Measurements from ENCODE around the gene C1QTNF9. TPM values are rescaled to one million over a fixed set of nuclear protein-coding genes. Genes with fewer than 3 reads are reported as not detected.

The C1QTNF9 gene
- total and polyA plus RNA-seq, 7 experiments from 2014 or later = 0.19 TPM; not detected in 6

DNA sequence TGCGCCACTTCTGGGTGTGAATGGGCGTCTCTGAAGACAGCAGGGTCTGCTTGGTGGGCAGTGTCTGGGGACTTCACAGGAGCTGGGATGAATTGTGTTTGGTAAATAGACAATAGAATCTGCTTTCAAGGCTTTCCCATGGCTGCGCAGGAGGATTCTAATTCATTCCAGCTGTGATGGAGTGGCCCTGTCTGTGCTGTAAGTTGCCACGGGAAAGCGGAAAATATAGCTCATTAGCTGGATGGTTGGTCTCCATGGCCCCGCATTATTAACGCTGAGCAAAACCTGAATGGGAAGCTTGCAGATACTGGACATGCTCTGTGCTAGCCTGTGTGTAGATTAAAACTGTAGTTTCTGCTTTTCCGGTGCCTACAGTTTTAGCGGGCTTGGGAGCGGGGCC is 15.6 kb upstream of the C1QTNF9 start:
- Histone ChIP-seq H3K36me3 (ENCODE audit: control insufficient read depth in 2 of 3, insufficient read depth in 3 of 3, low read length in 3 of 3) (peaks cover 67 to 98% (median 85%) of the 10 kb centered on the region in 3 experiments), H3K4me1 (ENCODE audit: control insufficient read depth in 2 of 2, insufficient read depth in 2 of 2, low read length in 2 of 2) (no peaks in the 10 kb centered on the region), H3K27ac (ENCODE audit: low read depth, low read length) (no peak overlapping the region), H3K4me3 (ENCODE audit: low read length) (no peak overlapping the region), H3K9me3 (ENCODE audit: control insufficient read depth in 2 of 3, low read length in 3 of 3) (no peaks in the 10 kb centered on the region), H3K27me3 (ENCODE audit: control insufficient read depth in 2 of 2, insufficient read depth in 2 of 2, low read length in 2 of 2) (no peaks in the 10 kb centered on the region)
- ATAC-seq = no peak
- intact Hi-C loops (cut with micrococcal nuclease) = no loop called here
- Mint-ChIP-seq H3K36me3 (peaks cover 28 to 86% (median 55%) of the 10 kb centered on the region in 5 donors), H3K27ac (peak overlapping the region in 2 of 9 donors; percentile 66 to 88), H3K4me3 (no peak overlapping the region), H3K4me1 (peaks cover 0 to 6% (median 0%) of the 10 kb centered on the region in 7 donors), H3K9me3 (no peaks in the 10 kb centered on the region), H3K27me3 (no peaks in the 10 kb centered on the region)
- ChIA-PET POLR2A (interaction anchor here (1.7 kb wide), 1 partner anchor 42 kb away, joined by 4 read pairs; no protein-coding TSS in a partner anchor), CTCF (interaction anchor here (1.4 kb wide), 1 partner anchor 43 kb away, joined by 3 read pairs; no protein-coding TSS in a partner anchor)
- no peak for DNase-seq

DNA sequence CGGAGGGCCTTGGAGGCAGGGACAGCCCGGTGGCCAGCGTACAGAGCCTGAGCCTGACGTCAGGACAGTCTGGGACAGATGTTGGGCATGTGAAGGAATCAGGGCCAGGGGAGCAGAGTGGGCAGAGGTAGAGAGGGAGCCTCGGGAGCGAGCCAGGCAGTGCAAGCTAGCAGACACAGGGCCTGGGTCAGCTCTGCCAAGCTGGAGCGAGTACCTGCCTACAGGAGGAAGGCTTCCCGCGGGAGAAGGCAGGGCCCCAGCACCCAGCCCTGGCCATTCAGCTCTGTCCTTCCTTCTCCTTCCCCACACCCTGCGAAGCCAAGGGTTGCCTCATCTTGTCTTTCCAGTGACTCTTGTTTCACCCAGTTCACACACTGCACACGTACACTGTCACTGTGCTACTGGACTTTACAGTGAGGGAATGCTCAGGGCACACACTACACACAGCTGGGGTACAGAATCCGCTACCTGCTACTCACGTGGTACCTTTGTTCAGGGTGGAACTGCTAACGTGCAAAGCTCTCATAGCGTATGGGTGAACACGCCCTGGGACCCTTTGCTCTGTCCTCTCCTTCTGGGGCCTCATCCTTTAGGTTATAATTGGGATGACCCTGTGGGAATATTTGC is 9.8 kb upstream of the C1QTNF9 start:
- peaks cover 18 to 87% (median 57%) of the 10 kb centered on the region in 5 donors for H3K36me3 Mint-ChIP-seq
- intact Hi-C loops (cut with micrococcal nuclease) = loop anchor here in 1 of 2 donors (10.0 kb wide), 1 partner anchor 255 kb away; no protein-coding TSS in a partner anchor
- Histone ChIP-seq H3K4me3 (ENCODE audit: low read length) (no peak overlapping the region), H3K27me3 (ENCODE audit: control insufficient read depth in 2 of 2, insufficient read depth in 2 of 2, low read length in 2 of 2) (no peaks in the 10 kb centered on the region), H3K4me1 (ENCODE audit: control insufficient read depth in 2 of 2, insufficient read depth in 2 of 2, low read length in 2 of 2) (no peaks in the 10 kb centered on the region), H3K27ac (ENCODE audit: low read depth, low read length) (no peak overlapping the region), H3K36me3 (ENCODE audit: control insufficient read depth in 2 of 3, insufficient read depth in 3 of 3, low read length in 3 of 3) (peaks cover 56 to 100% (median 66%) of the 10 kb centered on the region in 3 experiments), H3K9me3 (ENCODE audit: control insufficient read depth in 2 of 3, low read length in 3 of 3) (no peaks in the 10 kb centered on the region)
- ChIA-PET CTCF (no interaction called here), POLR2A (no interaction called here)
- peak overlapping the region in 7 of 9 donors; percentile 15 to 78 (median 55) for H3K27ac Mint-ChIP-seq
- peak; percentile 17 for ATAC-seq
- H3K27me3 Mint-ChIP-seq = no peaks in the 10 kb centered on the region
- DNase-seq = no peak
- no peak overlapping the region for H3K4me3 Mint-ChIP-seq
- H3K4me1 Mint-ChIP-seq = peaks cover 0 to 11% (median 0%) of the 10 kb centered on the region in 7 donors
- H3K9me3 Mint-ChIP-seq = peaks cover 0 to 4% (median 0%) of the 10 kb centered on the region in 11 donors

DNA sequence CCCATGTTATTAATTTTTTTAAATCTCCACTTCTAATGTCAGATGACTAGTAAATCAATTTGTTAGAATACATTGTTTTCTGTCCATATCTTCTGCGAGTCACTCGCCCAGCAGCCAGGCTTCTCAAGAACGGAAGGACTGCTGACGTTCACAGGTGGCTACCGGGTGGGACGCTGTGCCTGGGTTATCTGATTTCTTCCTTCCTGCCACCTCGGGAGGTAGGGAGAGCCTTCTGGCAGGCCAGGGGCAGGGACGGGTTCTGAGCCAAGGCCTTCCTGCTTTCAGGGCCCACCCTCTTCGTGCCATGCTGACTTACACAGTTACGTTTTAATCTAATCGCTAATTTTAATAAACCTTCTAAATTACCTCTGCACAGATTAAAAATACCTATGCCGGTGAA is 7.9 kb upstream of the C1QTNF9 start:
- intact Hi-C loops (cut with micrococcal nuclease) = loop anchor here in 1 of 2 donors (10.0 kb wide), 1 partner anchor 253 kb away; no protein-coding TSS in a partner anchor
- H3K36me3 ChIP-seq (ENCODE audit: control insufficient read depth in 2 of 3, insufficient read depth in 3 of 3, low read length in 3 of 3) = peaks cover 43 to 100% (median 53%) of the 10 kb centered on the region in 3 experiments

DNA sequence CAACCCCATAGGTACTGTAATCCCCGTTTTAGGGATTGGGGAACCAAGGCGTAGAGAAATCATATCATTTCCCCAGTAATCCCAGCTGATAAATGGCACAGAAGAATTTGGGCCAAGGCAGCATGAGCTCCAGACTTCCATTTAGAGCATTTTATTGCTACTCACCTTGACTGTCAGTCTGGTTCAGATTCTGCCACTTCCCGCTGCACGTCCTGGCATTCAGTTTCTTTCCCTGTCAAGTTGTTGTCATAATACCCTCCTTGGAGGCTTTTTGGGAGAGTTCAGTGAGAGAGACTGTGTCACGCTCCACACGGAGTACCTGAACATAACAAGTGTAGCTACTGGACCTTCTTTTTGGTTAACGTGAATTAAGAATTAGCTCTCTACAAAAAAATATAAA is 7.5 kb upstream of the C1QTNF9 start:
- DNase-seq (no peak), ATAC-seq (no peak)
- ChIA-PET CTCF (no interaction called here), POLR2A (no interaction called here)
- H3K4me3 ChIP-seq (ENCODE audit: low read length) = no peak overlapping the region
- no peaks in the 10 kb centered on the region for H3K27me3 Mint-ChIP-seq
- H3K4me1 ChIP-seq (ENCODE audit: control insufficient read depth in 2 of 2, insufficient read depth in 2 of 2, low read length in 2 of 2) = no peaks in the 10 kb centered on the region
- no peak overlapping the region for H3K4me3 Mint-ChIP-seq
- H3K27ac ChIP-seq (ENCODE audit: low read depth, low read length) = no peak overlapping the region
- H3K36me3 Mint-ChIP-seq = peaks cover 16 to 79% (median 49%) of the 10 kb centered on the region in 5 donors
- peaks cover 0 to 4% (median 0%) of the 10 kb centered on the region in 11 donors for H3K9me3 Mint-ChIP-seq
- H3K9me3 ChIP-seq (ENCODE audit: control insufficient read depth in 2 of 3, low read length in 3 of 3) = no peaks in the 10 kb centered on the region
- peak overlapping the region in 1 of 9 donors; percentile 66 for H3K27ac Mint-ChIP-seq
- intact Hi-C loops (cut with micrococcal nuclease) = loop anchor here in 1 of 2 donors (10.0 kb wide), 1 partner anchor 253 kb away; no protein-coding TSS in a partner anchor
- peaks cover 0 to 17% (median 0%) of the 10 kb centered on the region in 7 donors for H3K4me1 Mint-ChIP-seq
- H3K27me3 ChIP-seq (ENCODE audit: control insufficient read depth in 2 of 2, insufficient read depth in 2 of 2, low read length in 2 of 2) = no peaks in the 10 kb centered on the region
- peaks cover 38 to 95% (median 48%) of the 10 kb centered on the region in 3 experiments for H3K36me3 ChIP-seq (ENCODE audit: control insufficient read depth in 2 of 3, insufficient read depth in 3 of 3, low read length in 3 of 3)

More for the DNA sequence above, 7.9 kb upstream of the C1QTNF9 start:
- POLR2A ChIA-PET = no interaction called here
- peaks cover 0 to 4% (median 0%) of the 10 kb centered on the region in 11 donors for H3K9me3 Mint-ChIP-seq
- Histone ChIP-seq H3K4me3 (ENCODE audit: low read length) (no peak overlapping the region), H3K4me1 (ENCODE audit: control insufficient read depth in 2 of 2, insufficient read depth in 2 of 2, low read length in 2 of 2) (no peaks in the 10 kb centered on the region), H3K27me3 (ENCODE audit: control insufficient read depth in 2 of 2, insufficient read depth in 2 of 2, low read length in 2 of 2) (no peaks in the 10 kb centered on the region), H3K27ac (ENCODE audit: low read depth, low read length) (no peak overlapping the region), H3K9me3 (ENCODE audit: control insufficient read depth in 2 of 3, low read length in 3 of 3) (no peaks in the 10 kb centered on the region)
- H3K4me3 Mint-ChIP-seq = no peak overlapping the region
- DNase-seq = no peak
- no peaks in the 10 kb centered on the region for H3K27me3 Mint-ChIP-seq
- peaks cover 0 to 17% (median 0%) of the 10 kb centered on the region in 7 donors for H3K4me1 Mint-ChIP-seq
- peak overlapping the region in 2 of 9 donors; percentile 58 to 66 for H3K27ac Mint-ChIP-seq
- CTCF ChIA-PET = no interaction called here
- ATAC-seq = no peak
- H3K36me3 Mint-ChIP-seq = peaks cover 16 to 84% (median 52%) of the 10 kb centered on the region in 5 donors

DNA sequence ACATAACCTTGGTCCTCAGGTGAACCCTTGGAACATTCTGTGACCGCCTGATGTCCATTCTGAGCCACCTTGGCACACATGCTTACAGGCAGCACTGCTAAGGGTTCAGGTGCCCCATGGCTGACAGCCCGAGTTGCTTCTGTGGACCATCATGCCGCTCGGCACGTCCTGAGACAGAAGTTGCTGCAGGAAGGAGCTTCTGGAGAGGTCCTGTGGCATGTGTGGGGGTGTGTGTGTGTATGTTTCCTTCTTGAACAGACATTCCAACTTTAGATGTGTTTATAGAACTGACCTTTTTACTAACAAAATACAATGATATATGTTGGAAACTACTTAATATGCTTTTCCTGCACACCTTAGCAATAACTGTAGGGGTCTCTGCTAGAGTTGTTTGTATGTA is 4.8 kb upstream of the C1QTNF9 start:
- no peaks in the 10 kb centered on the region for H3K27me3 ChIP-seq (ENCODE audit: control insufficient read depth in 2 of 2, insufficient read depth in 2 of 2, low read length in 2 of 2)
- Mint-ChIP-seq H3K4me1 (peaks cover 0 to 5% (median 0%) of the 10 kb centered on the region in 7 donors), H3K27me3 (no peaks in the 10 kb centered on the region), H3K27ac (peak overlapping the region in 2 of 9 donors; percentile 23 to 46), H3K9me3 (peaks cover 0 to 1% (median 0%) of the 10 kb centered on the region in 11 donors), H3K4me3 (no peak overlapping the region), H3K36me3 (peaks cover 9 to 53% (median 41%) of the 10 kb centered on the region in 5 donors)
- ATAC-seq = no peak
- no peak overlapping the region for H3K27ac ChIP-seq (ENCODE audit: low read depth, low read length)
- H3K4me1 ChIP-seq (ENCODE audit: control insufficient read depth in 2 of 2, insufficient read depth in 2 of 2, low read length in 2 of 2) = no peaks in the 10 kb centered on the region
- DNase-seq = no peak
- ChIA-PET CTCF (no interaction called here), POLR2A (interaction anchor here (1.2 kb wide), 1 partner anchor 116 kb away, joined by 3 read pairs; no protein-coding TSS in a partner anchor)
- intact Hi-C loops (cut with micrococcal nuclease) = loop anchor here (5.0 to 10.0 kb wide), 2 partner anchors 32 to 250 kb away; no protein-coding TSS in a partner anchor
- no peaks in the 10 kb centered on the region for H3K9me3 ChIP-seq (ENCODE audit: control insufficient read depth in 2 of 3, low read length in 3 of 3)
- peaks cover 24 to 68% (median 28%) of the 10 kb centered on the region in 3 experiments for H3K36me3 ChIP-seq (ENCODE audit: control insufficient read depth in 2 of 3, insufficient read depth in 3 of 3, low read length in 3 of 3)
- H3K4me3 ChIP-seq (ENCODE audit: low read length) = no peak overlapping the region

DNA sequence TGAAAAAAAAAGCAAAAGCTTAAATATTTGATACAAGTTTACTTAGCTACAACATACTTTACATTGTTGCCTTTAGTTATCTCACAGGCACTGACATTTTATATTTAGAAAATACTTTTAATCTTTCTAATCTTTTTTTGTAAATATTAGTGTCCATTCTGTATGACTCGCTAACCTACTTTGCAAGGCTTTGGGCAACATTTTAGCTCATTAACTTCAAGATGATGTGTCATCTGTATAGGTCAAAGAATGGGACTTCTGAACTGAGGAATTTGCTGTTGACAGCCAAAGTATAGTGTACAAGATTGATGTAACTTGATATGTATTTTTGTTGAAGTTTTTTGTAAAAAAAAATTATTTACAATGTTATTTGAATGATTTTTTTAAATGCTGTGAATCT is 2.7 kb upstream of the C1QTNF9 start:
- Mint-ChIP-seq H3K9me3 (peaks cover 0 to 1% (median 0%) of the 10 kb centered on the region in 11 donors), H3K4me1 (peaks cover 0 to 5% (median 0%) of the 10 kb centered on the region in 7 donors), H3K36me3 (peaks cover 6 to 34% (median 24%) of the 10 kb centered on the region in 5 donors), H3K27me3 (no peaks in the 10 kb centered on the region), H3K4me3 (no peak overlapping the region), H3K27ac (no peak overlapping the region)
- DNase-seq (no peak), ATAC-seq (no peak)
- H3K9me3 ChIP-seq (ENCODE audit: control insufficient read depth in 2 of 3, low read length in 3 of 3) = no peaks in the 10 kb centered on the region
- POLR2A ChIA-PET = no interaction called here
- H3K4me1 ChIP-seq (ENCODE audit: control insufficient read depth in 2 of 2, insufficient read depth in 2 of 2, low read length in 2 of 2) = no peaks in the 10 kb centered on the region
- intact Hi-C loops (cut with micrococcal nuclease) = loop anchor here (5.0 to 10.0 kb wide), 2 partner anchors 34 to 248 kb away; no protein-coding TSS in a partner anchor
- no peak overlapping the region for H3K27ac ChIP-seq (ENCODE audit: low read depth, low read length)
- H3K36me3 ChIP-seq (ENCODE audit: control insufficient read depth in 2 of 3, insufficient read depth in 3 of 3, low read length in 3 of 3) = peaks cover 10 to 48% (median 11%) of the 10 kb centered on the region in 3 experiments
- H3K27me3 ChIP-seq (ENCODE audit: control insufficient read depth in 2 of 2, insufficient read depth in 2 of 2, low read length in 2 of 2) = no peaks in the 10 kb centered on the region
- CTCF ChIA-PET = no interaction called here
- H3K4me3 ChIP-seq (ENCODE audit: low read length) = no peak overlapping the region

Data from naive thymus-derived CD4-positive, alpha-beta T cell (primary cell).